GM12873 (cell line): Measurements from ENCODE around the gene ITGA6.

Experiments used
- TF ChIP-seq, protein P1 (sequence below): IDR thresholded peaks from 2 replicates; pipeline ENCODE4 v1.5.1; 2012; ENCODE audit warnings: low read depth, mild to moderate bottlenecking, moderate library complexity, low read length, control low read depth; ENCODE audit not compliant: insufficient read depth; ENCODE audit errors: missing control alignments

Gene ITGA6

DNA sequence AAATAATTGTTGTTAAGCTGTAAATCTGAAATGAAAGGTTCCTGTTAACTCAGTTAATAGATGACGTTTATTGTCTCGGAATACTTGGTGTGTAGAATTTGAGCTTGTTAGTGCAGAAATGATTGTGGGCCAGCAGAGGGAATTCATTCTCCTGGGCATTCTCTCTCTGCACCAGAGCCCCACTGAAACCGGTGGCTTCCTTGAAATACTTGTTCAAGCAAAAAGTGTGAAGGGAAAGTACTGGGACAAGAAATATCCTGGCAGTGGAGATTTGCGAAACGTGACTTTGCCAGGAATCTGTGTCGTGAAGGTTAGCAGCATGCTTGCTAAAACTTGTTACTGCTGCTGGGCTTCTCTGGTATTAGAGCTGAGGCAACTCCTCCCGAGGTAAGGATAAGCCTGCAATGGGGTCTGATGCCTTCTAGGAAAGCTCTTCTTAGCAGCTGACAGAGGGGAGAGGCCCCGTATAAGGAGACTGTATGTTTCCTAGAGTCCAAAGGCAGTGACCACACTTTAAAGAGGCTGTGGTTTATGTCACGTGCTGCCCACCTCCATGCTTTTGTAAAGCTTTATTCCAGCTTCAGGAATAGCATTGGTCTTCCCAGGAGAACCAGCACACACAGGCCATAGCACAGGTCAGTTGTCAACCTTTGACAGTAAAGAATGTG is 2.0 kb downstream of the ITGA6 start:
- TF ChIP-seq, protein P1, sequence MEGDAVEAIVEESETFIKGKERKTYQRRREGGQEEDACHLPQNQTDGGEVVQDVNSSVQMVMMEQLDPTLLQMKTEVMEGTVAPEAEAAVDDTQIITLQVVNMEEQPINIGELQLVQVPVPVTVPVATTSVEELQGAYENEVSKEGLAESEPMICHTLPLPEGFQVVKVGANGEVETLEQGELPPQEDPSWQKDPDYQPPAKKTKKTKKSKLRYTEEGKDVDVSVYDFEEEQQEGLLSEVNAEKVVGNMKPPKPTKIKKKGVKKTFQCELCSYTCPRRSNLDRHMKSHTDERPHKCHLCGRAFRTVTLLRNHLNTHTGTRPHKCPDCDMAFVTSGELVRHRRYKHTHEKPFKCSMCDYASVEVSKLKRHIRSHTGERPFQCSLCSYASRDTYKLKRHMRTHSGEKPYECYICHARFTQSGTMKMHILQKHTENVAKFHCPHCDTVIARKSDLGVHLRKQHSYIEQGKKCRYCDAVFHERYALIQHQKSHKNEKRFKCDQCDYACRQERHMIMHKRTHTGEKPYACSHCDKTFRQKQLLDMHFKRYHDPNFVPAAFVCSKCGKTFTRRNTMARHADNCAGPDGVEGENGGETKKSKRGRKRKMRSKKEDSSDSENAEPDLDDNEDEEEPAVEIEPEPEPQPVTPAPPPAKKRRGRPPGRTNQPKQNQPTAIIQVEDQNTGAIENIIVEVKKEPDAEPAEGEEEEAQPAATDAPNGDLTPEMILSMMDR, result no peak

DNA sequence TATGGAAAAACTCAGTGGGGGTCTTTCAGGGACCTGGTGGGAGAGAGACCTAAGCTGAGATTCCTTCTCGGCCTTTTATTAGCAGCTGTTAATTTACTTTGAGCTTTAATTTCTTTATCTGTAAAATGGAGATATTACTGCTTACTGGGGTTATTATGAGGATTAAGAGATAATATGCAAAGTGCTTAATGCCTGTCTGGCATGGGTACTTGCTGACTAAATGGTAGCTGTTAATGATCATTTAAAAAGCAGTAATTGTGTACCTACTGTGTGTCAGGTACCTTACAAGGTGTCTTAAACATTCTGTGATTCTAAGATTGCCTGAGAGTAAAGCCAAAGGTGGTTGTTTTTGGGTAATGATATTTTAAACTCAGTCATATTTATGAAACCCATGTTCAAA is 2.6 kb downstream of the ITGA6 start:
- TF ChIP-seq, protein P1, result no peak

DNA sequence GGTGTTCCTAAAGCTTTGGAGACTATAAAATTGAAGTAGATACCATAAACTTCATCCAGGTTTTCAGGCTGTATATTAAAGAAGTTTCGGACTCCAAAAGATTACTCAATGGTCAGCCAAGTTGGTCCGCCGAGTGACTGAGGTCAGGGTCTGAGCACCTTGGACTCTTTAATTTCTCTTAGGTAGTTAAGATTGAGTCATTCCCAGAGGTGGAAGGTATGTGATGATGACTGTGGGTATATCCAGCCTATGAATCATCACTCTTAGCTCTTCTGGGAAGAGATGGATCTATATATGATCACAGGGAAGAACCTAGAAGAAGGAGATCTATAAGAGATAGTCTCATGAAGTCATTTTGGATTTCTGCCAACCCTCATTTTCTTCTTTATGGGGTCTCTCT is 3.3 kb downstream of the ITGA6 start:
- TF ChIP-seq, protein P1, result no peak

DNA sequence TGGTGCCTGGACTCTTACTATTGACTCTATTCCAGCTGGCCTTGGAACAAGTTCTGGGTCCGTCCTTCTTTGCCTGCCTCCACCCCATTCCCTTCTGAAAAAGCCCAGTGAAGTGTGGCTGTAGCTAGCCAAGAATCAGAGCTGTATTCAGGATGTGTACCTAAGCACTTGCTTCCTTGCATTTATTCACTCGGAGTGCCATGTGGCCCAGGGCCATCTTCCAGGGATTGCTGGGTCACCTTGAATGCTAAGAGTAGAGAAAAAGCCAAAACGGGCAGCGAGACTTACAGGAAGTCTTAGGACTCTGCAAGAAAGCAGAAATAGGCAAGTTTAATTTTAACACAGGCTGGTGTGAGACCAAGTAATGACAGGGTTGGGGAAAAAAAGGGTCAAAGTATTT is 4.1 kb downstream of the ITGA6 start:
- TF ChIP-seq, protein P1, result no peak

DNA sequence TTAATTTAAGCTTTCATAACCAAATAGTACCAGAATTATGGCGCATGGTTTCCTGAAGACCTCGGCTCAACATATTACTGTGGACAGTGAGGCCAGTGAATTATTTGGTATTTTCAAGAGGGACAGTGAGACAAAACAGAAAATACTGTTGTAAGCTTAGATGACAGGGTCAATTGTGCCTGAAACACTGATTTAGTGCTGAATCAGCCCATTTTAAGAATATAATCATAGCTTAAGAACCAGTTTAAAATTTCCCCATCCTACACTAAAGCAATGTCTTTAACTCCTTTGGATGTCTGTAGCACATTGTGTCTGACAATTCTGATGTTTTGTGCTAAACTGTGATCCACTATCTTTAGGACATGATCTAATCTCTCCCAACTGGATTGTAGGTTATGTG is 4.6 kb downstream of the ITGA6 start:
- TF ChIP-seq, protein P1, result no peak

DNA sequence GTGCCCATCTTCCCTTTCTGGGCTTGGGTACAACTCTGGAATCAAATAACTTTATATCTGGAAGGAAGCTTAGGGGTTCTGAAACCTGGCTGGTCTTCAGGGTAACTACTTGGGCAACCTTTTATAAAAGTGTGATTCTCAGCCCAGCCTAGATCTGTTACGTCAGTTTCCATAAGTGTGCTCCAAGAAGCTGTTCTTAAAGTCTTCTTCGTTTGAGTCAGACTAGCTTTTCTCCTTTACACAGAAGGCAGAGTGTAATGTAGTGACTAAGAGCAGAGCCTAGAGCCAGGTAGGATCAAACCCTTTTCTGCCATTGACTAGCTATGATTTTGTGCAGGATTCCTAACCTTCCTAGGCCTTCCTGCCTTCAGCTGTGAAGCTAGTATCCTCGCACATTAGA is 5.8 kb downstream of the ITGA6 start:
- TF ChIP-seq, protein P1, result no peak

DNA sequence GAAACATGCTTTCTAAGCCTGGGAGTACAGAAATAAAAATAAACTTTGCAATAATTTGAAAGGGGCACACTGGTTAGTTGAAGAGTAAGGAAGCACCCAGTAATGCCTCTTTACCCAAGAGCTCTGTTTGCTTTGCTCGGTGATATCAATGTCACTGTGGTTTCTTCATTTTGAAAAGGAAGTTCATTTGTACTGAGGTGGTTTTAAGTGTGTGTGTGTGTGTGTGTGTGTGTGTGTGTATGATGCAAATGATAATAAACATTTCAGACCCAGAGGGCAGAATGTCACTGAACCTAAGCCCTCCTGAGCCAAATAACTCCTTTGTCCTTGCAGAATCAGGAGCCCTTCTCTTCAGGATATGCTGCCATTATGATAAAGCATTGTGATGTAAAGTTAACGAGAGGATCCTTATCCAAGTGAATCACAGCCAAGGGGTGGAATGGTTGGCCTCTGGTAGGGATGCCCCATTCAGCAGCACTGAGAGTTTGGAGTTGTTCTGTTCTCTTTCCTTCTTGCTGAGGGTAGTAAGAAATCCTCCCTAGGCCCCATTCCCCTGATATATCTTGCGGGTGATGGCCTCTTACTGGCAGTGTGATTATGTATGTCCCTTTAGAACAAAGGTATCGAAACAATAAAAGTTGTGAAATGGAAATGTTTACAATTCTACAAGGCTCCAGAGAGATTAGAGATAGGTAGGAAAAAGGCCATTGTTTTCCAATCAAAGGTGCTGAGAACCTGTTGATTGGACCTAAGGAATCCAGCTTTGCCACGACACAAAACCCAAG is 7.6 kb downstream of the ITGA6 start:
- TF ChIP-seq, protein P1, result no peak
